Prostate gland (tissue), 2 donors: ENCODE measurements around the gene ORAI3.

Source experiments
- CTCF ChIP-seq, 4 experiments: fragments of 200-600 bp in 2 of 4; fragments of 450-650 bp in 2 of 4; sonication (generic) in 2 of 4; IDR thresholded peaks; 1 replicate in 3 of 4; 2 replicates in 1 of 4; pipeline ENCODE4 v1.5.1; 2016 to 2019; ENCODE audit warnings: antibody characterized with exemption in 4 of 4, mild to moderate bottlenecking in 2 of 4, moderate library complexity in 2 of 4
- POLR2AphosphoS5 ChIP-seq: sonication (generic); formaldehyde crosslinking; IDR thresholded peaks from one replicate; pipeline ENCODE4 v1.6.1; 2017; ENCODE audit warnings: antibody characterized with exemption

GRCh38 chr16:30979170-30980022, 30.5 kb downstream of the ORAI3 start:
- TF ChIP-seq CTCF (IDR thresholded peaks at IDR 0.05): no peak
- no peak for TF ChIP-seq POLR2AphosphoS5
